GM19193 (cell line): ENCODE results near the gene PPFIBP1.

ENCODE experiments used
- POLR2A ChIP-seq: IDR thresholded peaks from 4 replicates; pipeline ENCODE4 v1.6.1; 2011; ENCODE audit not compliant: insufficient read depth, insufficient read length; ENCODE audit errors: extremely low read depth

The PPFIBP1 gene

DNA sequence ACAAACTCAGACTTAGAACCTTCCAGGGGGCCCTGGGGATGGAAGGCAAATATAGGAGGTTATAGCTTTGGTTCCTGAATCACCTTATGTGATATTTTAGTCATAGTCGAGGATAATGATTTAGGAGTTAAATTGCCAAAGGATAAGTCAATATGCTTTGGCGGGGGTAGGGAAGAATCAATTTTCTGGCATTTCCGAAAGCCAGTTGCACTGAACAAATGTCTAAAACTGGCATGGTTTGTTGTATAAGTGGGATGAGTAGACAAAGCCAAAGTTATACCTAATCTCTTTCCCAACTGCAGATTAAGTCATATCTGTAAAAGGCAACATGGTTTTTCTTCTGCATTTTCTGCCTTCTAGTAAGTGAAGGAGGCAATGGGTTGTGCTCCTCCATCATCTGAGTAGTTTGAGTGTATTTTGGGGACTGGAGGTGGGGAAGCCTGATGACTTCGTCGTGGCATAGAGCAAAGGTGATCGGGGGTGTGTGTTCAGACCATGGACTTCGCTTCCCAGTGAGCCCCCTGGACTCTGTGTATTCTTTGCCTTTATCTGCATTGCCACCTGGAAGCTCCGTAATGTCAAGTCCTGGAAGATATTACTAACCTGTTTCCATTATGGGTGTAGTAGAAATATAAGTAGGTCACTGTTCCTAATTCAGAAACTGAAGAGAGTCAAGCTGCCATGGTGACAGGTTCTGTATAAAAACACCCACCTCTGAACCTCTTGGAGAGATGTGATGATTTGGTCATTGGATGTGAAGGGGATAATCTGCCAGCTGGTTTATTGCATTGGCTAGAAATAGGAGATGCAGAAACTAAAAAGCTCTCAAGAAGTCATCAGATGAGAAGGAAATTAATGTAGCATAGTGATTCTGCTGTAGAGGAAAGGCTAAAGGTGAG, 24.5 kb downstream of the PPFIBP1 start:
- no peak for TF ChIP-seq POLR2A

DNA sequence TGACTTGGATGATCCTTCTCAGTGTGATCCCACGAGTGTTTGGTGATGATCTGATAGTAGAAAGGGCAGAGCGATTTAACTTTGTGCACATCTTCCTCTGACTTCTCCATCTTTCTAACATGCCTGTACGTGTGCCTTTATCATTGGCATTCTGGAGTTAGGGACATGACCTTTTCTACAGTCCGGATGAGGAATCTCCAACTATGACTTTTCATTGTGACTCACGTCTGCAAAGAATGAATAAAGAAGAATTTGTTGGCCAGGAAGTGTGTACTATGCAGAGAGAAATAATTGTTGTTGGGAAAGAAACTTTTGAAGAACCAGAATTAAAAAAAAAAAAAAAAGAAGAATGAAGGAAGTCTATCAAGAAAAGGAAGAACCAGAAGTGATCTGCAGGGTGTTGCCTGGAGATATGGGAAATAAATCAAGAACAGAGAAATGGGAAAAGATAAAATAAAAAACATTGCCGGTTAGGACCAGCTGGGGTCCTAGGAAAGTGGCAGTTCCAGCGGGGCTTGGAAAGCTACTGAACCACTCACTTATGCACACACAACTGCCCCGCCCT, 25.3 kb downstream of the PPFIBP1 start:
- TF ChIP-seq POLR2A: no peak

DNA sequence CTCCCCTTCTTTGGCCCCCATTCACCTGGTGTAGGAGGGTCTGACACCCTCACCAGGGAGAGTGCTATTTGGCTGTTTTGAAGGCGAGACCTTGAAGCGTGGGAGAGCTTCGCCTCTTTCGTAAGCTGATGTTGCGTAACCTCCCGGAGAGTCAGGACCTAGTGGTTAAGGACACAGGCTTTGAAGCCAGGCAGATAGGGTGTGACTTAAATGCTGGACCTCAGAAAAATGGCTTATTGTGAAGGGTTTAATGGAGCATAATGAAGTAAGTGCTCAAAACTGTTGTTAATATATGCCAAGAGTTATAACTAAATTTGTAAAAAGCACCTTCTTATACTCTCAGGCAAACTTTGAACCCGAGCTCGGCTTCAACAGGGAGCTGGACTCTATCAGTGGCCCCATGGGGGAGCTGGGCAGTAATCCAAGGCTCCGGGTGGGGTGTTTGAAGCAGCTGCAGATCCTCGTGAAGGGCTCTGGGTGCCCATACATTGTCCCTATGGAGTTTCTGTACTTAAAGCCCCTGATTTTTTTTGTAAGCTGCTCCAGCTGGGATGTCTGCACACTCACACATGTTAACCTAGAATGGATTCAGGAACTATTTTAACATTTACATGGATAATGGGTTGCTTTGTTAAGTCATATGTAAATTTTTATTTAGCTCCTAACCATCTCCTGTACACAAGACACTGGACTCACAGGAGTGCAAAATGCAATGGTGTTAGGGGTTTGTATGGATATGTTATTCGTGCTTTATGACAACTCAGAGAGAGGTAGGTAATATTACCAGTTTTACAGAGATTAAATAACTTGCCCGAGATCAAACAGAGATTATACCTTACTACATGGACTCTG, 26.0 kb downstream of the PPFIBP1 start:
- no peak for TF ChIP-seq POLR2A

DNA sequence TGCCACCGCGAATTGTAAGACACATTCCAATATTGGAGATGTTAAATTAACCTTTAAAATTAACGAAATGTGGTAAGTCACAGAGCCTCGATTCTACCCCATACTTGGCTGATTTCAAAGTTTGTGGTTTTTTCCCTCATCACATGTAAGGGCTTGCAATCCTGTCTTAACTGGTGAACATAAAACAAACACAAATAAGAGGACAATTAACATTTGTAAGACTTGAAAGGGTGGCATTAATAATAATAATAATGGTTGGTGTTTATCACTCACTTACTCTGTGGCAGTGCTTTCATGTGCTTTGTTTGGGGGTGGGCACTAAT, 26.6 kb downstream of the PPFIBP1 start:
- TF ChIP-seq POLR2A: no peak

DNA sequence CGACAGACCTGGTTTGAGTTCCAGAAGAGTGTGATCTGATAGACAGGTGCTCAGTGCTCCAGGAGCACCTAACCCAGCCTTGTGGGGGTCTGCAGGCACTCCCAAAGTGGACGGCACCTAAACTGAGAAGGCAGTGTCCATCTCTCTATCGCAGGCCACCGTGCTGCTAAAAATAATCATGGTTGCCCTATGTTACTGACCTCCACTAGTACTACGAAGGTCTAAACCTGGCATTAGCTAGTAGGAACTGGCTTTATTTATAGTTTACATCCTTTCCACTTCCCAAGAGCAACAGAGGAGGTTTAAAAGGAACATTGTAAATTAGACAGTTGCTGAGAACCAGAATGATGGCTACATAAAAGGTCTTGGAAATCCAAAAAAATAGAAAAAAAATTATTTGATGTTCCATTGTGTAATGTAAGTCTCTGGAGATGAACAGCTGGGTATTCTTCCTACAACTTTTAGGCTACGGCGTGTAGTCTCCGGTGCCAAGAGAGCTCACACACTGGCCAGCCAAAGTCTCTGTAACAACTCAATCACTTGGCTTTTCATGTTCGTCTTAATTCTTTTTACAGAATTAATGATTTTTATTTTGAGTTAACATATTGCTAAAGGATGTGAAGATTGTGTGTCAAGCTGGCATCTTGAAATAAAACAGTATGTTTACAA, 27.3 kb downstream of the PPFIBP1 start:
- TF ChIP-seq POLR2A: no peak

DNA sequence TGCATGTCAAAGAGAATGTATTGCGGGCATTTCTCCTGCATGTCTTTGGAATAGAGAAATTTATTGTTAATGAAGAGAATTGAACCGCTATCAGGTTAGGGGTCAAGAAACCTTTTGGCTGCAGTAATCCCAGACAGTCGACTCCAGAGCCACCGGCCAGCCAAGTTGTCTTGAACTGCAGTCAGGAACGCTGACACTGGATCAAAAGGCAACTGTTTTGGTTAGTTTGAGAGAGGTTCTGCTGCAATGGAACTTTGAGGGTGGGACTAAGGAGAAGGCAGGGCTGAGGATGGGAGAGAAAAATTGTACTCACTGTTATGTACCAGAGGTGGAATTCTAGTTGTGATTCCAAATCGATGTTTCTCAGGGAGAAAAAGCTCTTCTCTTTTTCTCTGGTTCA, 28.2 kb downstream of the PPFIBP1 start:
- TF ChIP-seq POLR2A: no peak

DNA sequence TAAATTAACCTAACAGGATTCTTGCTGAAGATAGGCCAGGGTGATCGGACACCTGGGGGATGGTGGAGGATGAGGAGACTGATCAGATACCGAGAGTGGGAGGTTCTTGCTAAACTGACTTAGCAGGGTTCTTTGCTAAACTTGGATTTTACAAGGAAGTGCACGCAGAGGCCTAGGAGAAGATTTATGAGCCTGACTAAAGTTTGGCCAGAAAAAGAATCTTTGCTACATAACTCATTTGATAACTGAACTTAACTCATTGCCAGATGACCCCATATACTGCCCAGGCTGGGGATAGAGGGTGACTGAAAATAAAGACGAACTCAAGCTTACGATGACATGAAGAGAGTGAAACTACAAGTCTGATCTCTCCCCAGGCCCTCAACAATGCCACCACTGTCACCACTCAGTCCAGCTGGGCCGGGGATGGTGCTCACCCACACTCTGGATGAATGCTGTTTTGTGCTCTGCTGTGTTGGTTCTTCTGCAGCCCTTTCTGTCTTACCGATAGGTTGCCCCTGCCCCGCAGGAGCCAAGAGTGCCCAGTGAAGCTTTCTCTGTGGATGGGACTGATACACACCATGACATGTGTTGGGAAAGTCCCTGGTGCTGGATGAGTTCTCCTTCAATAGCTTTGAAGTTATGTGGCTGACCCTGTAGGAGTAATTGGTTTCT, 29.0 kb downstream of the PPFIBP1 start:
- no peak for TF ChIP-seq POLR2A

DNA sequence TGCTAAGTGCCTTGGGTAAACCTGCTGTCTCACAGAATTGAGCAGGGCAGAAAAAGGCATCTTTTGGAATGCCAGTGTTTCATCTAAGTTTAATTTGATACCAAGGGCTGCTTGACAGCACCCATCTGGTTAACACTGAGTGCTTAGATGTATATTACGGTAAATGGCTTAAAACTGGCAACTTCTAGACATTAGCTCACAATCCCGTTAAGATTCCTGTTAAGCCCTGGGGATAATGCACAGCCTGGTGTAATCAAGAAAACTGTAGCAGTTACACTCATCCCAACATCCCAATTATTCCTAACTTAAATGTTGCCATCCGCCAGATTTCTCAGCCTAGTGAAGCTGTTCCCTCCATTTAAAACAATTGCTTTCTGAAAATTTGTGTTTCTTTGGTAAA, 29.9 kb downstream of the PPFIBP1 start:
- no peak for TF ChIP-seq POLR2A

DNA sequence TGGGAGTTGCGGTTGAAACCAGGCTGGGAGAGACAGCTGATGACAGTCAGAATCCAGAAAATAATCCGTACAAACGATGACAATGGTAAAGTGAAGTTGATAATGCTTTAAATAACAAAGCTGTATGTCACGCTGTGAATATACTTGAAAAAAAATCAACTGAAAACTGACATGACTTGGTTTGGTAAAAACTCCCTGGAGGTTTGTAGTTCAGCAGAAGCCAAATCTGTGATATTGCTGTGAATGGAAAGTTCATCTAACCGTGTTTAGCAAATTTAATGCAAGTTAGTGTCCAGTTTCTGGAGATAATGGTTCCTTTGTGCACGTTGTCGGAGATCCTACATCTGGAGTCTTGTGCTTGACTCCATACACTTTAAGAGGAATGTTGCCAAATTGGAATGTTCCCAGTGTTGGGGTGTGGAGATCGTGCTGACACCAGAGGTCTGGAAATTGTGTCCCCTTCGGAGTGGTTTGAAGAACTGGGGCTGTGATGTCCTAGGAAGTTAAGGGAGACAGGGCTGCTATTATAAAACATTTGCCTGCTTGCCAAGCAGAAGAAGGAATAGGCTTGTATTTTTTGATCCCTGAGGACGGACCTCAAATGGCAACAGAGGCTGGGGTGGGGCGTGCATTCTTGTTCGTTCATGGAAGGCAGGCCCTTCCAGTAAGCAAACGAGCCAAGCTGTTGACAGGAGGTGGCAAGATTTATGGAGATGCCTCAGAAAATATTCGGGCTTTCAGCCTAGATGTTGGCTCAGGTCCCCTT, 30.6 kb downstream of the PPFIBP1 start:
- TF ChIP-seq POLR2A: no peak

DNA sequence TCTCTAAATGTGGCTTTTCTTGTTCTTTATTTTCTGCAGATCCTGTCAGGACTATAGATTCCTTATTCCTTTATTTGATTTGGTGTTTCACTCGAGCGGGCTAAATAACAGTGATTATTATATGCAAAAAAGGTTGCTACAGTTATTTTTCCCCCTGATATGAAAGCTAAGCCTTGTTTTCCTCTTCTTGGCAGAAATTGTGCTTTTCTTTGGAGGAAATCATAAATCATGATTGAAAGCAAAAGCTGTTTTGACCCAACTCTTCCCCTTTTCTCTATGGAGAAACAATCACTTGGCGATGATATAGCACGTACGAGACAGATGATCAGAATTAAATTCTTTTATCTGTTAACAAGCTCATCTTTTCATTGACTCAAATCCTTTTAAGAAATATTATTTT, 31.4 kb downstream of the PPFIBP1 start:
- no peak for TF ChIP-seq POLR2A

DNA sequence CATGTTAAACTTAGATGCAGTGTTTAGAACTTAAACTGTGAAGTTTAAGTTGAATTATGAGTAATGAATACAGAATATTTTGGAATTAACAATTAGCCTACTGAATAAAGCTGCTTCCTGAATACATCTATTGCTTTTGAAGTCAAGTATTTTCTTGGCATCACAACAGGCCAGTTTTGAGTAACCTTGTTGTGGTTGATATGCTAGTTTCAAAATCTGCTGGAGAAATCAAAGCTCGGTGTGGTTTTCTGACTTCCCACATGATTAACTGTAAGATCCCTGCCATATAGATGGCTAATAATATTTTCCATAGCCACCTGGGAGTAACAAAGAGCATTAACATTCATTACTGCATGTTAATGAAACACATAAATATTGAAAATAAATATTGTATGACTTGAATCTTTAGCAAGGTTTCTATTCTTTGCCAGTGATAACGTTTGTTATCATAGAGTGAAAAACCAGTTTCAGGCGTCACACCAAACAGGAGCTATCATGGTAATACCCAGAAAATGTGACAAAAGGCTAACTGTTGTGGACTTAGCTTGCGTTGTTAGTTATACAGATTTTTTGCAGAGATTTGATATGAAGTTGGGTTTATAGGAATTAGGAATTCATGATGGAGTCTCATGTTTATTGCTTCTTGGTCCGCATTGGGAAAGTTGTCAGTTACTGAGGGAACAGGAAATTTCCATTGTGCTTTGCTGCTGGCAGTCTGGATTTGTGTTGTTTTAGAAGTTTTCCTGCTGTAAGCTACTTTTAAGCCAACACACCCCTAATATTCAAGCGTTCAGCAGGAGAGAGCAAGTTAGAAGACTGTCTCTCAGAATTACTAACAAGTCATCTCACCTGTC, 32.1 kb downstream of the PPFIBP1 start:
- TF ChIP-seq POLR2A: no peak

DNA sequence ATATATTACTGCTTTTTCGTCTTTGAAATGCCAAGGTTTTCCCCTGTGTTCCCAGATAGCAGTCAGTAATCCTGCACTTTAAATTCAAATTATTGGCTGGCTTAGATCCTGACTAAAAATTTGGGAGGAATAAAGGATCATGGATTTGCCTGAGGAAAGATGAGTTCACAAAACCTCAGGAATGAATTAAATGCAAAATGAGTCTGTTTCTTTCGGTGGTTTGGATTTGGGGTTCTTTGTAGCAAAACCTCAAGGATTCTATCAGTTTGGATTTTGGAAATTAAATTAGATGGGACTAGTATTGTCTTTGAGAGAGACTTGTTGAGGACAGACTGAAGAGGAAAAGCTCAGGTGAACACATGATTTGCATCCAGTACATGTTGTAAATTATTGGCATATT, 36.1 kb downstream of the PPFIBP1 start:
- TF ChIP-seq POLR2A: no peak
